Heart left ventricle (tissue), 13 donors: ENCODE data around the gene SELE.

ENCODE experiments used
- CTCF ChIP-seq, 12 donors: fragments of 200-600 bp; sonication (generic) in 4 of 12; IDR thresholded peaks; one replicate each; pipeline versions ENCODE4 v1.5.0 to v1.8.0; 2018 to 2022; ENCODE audit warnings: antibody characterized with exemption in 12 of 12, mild to moderate bottlenecking in 5 of 12
- POLR2A ChIP-seq, 2 donors: fragments of 450-650 bp; IDR thresholded peaks; one replicate each; pipeline ENCODE4 v1.6.1; 2017; ENCODE audit warnings: antibody characterized with exemption in 2 of 2, mild to moderate bottlenecking in 2 of 2, moderate library complexity in 2 of 2
- donor health status: ischemic (EF 13 %, LVEDD 7.1; RV severe dilation, severe dysfunction).
- donor health status: DM: no; HTN: yes; CAD: no.
- donor health status: DM: no; HTN: no; CAD: no.
- donor health status: ischemic (EF 25% LVEDD 6.9; RV normal size, moderate dysfunction).
- donor health status: ischemic (EF 25% LVEDD 5.7; RV mildly dilated, moderate dysfunction).
- donor health status: ischemic (EF 35%, LVEDD 5.7; RV mildly dilated, moderate dysfunction).
- donor health status: nonischemic (EF 11% LVEDD 7.7; RV severe dilation, severe dysfunction).
- donor health status: DM: yes; HTN: yes; CAD: no.
- donor health status: PGD.
- donor health status: ischemic (EF 29% LVEDD 5.4; RV normal size, mild dysfunction).
- donor health status: nonischemic (EF 23%, LVEDD 6.1; RV moderate dilation, normal function).

- no peak for TF ChIP-seq CTCF (IDR thresholded peaks at IDR 0.05)
- TF ChIP-seq POLR2A (IDR thresholded peaks at IDR 0.05): no peak
These were observed 34.9 kb downstream of the SELE start for GRCh38 chr1:169698976-169699375.
